ENCODE measurements around the gene LOXL3.
"Not testable (repeated sequence)": the region's sequence is repeated elsewhere in the genome, so short reads cannot be mapped to it uniquely, and the experiment has no call there.

Gene LOXL3

DNA sequence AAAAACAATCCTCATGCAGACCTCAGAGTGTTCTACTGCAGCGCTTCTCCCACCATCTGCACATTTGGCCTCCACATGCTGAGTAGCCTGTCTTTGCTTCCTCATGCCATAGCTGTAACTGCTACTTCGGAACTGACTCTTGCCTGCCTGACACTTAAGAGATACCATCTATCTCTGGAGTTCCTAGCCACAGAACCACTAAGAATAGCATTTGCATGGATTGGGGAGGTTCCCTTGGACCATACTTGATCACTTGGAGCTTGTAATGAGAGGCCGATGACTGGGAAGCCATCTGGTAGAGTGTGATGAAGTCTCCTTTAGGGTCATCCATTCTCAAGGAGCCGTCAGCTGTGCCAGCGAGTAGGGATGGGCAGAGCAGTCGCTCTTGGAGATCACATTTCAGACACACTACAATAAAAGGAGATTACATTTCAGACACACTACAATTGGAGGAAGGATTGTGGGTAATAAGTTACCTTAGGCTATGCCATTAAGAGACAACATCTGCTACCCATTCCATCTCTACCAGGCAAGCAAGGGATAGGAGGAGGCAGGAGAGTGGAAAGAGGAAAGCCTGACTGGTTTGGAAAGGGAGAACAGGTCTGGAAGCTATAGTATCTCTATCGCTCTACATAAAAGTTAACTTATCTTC is 22.6 kb upstream of the LOXL3 start:
- intact Hi-C loops (cut with DNase I) = no loop called here
- no peak for DNase-seq

DNA sequence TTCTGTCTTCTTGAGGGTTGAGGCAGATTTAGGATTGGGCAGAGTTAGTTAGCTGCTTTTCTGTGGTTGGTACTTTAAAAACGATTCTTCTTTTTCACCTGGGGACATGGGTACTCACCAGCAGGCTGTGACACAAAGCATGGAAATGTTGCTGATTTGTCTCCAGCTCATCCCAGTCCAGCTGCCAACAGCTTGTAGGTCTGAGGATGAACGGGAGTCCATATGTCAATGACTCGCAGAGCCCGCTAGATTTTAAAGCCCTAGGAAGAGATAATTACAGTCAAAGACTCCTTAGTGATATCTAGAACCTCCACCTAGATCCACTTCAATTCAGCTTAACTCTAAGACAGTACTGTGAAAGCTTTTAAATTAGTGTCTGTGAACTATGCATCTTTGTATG is 21.6 kb upstream of the LOXL3 start:
- intact Hi-C loops (cut with DNase I) = no loop called here
- DNase-seq = no peak

GRCh38 chr2:74573747-74574562 is 20.2 kb upstream of the LOXL3 start:
- DNase-seq = peak in 1 of 42 donors; percentile 30

GRCh38 chr2:74572178-74572925 is 18.6 kb upstream of the LOXL3 start:
- no peak for DNase-seq
- intact Hi-C loops (cut with DNase I) = no loop called here

More at GRCh38 chr2:74573747-74574562, 20.2 kb upstream of the LOXL3 start:
- intact Hi-C loops (cut with DNase I) = no loop called here

GRCh38 chr2:74571058-74571457 is 17.3 kb upstream of the LOXL3 start:
- intact Hi-C loops (cut with DNase I) = no loop called here
- DNase-seq = no peak

GRCh38 chr2:74569686-74570085 is 15.9 kb upstream of the LOXL3 start:
- no peak for DNase-seq
- intact Hi-C loops (cut with DNase I) = no loop called here

- no peak for DNase-seq
- intact Hi-C loops (cut with DNase I) = no loop called here
These were observed 14.1 kb upstream of the LOXL3 start for GRCh38 chr2:74567881-74568280.

DNA sequence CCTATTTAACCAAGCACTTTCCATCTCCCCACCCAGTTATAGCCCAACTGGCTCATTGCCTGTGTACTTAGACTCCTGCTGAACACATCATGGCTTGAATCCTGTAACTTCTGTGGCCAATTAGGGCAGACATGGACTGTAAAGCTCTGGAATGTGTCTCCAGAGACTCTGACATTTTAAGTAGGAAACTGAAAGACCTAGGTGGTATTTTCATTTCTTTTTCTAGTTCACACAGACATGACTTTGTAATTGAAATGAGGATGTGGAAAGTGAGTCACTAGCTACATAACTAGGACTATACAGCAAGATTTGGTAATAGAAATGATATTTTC is 13.0 kb upstream of the LOXL3 start:
- intact Hi-C loops (cut with DNase I) = no loop called here

GRCh38 chr2:74566076-74566753 is 12.5 kb upstream of the LOXL3 start:
- no peak for DNase-seq
- intact Hi-C loops (cut with DNase I) = no loop called here

More for the DNA sequence above, 13.0 kb upstream of the LOXL3 start:
- DNase-seq = no peak

DNA sequence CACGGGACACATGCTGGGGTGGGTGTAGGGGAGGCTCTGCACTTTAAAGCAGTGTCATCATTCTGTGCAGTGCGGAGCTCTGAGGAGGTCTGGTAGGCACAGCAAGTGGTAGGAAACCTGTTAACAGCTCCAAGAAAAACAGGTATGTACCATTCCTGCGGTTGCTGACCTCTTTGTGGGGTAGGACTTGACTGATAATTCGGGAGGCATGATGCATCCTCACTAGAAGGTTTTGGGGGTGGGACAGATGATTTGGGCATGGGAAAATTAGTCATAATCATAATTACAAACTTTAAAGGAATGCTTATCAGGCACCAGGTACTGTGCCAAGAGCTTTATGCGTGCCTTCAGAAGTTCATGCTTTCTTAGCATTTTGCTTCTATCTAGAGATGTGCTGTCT is 10.5 kb upstream of the LOXL3 start:
- intact Hi-C loops (cut with DNase I) = no loop called here
- no peak for DNase-seq

GRCh38 chr2:74562126-74562775 is 8.5 kb upstream of the LOXL3 start:
- DNase-seq = no peak

GRCh38 chr2:74561022-74561421 is 7.3 kb upstream of the LOXL3 start:
- intact Hi-C loops (cut with DNase I); DNase-seq: not testable (repeated sequence)

More at GRCh38 chr2:74562126-74562775, 8.5 kb upstream of the LOXL3 start:
- intact Hi-C loops (cut with DNase I) = no loop called here

DNA sequence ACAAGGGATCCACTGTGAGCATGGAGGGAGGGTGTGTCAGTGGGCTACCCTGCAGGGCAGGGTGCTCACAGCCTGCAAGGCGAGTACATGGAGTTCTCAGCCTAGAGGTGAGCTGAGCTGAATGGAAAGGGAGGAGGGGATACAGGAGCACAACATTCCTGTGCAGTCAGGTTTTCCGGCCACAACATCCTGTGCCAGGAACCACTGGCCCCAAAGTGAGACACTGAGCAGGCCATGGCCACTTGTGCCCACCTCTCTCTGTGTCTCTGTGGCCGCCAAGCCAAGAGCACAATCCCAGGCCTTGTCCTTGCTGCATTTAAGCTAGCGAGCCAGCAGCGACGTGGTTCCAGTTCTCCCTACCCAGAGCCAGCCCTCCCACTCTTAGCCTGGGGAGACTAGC is 6.8 kb upstream of the LOXL3 start:
- intact Hi-C loops (cut with DNase I) = no loop called here

GRCh38 chr2:74559912-74560311 is 6.2 kb upstream of the LOXL3 start:
- intact Hi-C loops (cut with DNase I) = no loop called here
- no peak for DNase-seq

More for the DNA sequence above, 6.8 kb upstream of the LOXL3 start:
- no peak for DNase-seq

DNA sequence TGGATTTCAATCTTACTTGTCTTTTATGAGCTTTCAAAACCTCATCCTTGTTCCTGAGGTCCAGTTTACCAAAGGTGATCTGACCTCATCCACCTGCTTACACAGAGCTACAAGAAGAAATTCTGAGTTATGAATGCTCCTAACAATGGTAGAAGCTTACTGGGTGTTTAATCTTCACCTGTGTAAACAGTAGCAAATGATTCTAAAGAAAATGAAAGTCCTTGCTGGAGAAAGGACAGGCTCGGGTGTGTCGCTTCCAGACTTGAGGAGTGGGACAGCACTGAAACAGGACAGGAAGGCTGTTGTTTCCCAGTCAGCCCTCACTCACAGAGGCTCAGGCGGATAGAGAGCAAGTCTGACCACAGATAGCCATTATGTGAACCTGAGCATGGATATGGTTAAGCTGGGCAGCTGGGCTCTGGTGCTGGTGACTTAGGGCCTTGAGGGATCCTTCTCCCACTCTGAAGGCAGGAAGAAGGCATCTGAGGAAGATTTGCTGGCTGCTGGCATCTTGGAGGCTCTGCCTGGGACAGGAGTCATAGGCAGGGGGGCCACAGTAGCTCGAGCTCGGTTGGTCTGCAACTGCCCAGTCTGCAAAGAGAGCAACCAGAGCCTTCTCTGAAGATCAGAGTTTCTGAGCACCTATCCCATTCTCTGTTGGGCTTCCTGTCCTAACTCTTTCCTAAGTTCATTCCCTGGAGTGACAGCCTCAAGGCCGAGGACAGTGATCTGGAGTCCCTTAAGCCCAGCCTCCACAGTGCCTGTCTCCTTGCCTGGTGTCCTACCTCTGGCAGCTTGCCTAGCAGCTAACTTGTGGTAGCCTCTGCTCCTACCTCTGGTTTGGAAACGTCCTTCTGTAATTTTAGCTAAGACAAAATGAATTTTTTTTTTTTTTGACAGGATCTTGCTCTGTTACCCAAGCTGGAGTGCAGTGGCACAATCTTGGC is 4.8 kb upstream of the LOXL3 start:
- intact Hi-C loops (cut with DNase I) = no loop called here

GRCh38 chr2:74556831-74557370 is 3.2 kb upstream of the LOXL3 start:
- intact Hi-C loops (cut with DNase I) = no loop called here
- no peak for DNase-seq

More for the DNA sequence above, 4.8 kb upstream of the LOXL3 start:
- no peak for DNase-seq

GRCh38 chr2:74556159-74556558 is 2.4 kb upstream of the LOXL3 start:
- intact Hi-C loops (cut with DNase I) = no loop called here
- no peak for DNase-seq

Measured in head of caudate nucleus (tissue), 42 donors.